ENCODE data around the gene PIP5K1A.
A peak's percentile ranks its signal among the peaks of the same experiment; 100 is the strongest.

PIP5K1A gene

DNA sequence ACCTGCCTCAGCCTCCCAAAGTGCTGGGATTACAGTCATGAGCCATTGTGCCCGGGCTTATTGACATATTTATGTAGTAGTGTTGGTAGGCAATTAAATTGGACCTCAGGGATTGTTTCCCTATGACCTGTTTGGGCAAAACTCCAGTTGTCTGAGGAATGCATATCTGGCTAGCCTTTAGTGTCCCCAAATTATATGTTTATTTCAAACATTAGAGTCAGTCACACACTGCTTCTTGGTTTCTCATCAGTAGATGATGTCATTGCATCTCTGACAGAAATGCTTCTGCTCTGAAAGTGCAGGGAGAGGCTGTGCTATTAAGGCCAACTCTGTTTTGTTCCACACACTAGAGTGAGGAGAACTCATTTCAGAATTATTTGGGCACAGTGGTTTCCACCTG lies 12.5 kb downstream of the PIP5K1A start:
- Histone ChIP-seq H3K4me3 (no peak overlapping the region), H3K36me3 (peaks cover 15 to 63% (median 32%) of the 10 kb centered on the region in 3 donors), H3K27me3 (no peaks in the 10 kb centered on the region), H3K4me1 (peaks cover 0 to 52% (median 4%) of the 10 kb centered on the region in 4 donors), H3K9me3 (no peaks in the 10 kb centered on the region), H3K27ac (peak overlapping the region in 1 of 2 donors; percentile 35)
- TF ChIP-seq, protein P1, sequence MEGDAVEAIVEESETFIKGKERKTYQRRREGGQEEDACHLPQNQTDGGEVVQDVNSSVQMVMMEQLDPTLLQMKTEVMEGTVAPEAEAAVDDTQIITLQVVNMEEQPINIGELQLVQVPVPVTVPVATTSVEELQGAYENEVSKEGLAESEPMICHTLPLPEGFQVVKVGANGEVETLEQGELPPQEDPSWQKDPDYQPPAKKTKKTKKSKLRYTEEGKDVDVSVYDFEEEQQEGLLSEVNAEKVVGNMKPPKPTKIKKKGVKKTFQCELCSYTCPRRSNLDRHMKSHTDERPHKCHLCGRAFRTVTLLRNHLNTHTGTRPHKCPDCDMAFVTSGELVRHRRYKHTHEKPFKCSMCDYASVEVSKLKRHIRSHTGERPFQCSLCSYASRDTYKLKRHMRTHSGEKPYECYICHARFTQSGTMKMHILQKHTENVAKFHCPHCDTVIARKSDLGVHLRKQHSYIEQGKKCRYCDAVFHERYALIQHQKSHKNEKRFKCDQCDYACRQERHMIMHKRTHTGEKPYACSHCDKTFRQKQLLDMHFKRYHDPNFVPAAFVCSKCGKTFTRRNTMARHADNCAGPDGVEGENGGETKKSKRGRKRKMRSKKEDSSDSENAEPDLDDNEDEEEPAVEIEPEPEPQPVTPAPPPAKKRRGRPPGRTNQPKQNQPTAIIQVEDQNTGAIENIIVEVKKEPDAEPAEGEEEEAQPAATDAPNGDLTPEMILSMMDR (IDR thresholded peaks at IDR 0.05), result no peak
- intact Hi-C loops (cut with DNase I; ENCODE audit: low total_unique reads), result no loop called here
- DNase-seq, result peak in 1 of 2 donors; percentile 1

GRCh38 chr1:151211972-151212705 lies 13.8 kb downstream of the PIP5K1A start:
- intact Hi-C loops (cut with DNase I; ENCODE audit: low total_unique reads), result no loop called here

DNA sequence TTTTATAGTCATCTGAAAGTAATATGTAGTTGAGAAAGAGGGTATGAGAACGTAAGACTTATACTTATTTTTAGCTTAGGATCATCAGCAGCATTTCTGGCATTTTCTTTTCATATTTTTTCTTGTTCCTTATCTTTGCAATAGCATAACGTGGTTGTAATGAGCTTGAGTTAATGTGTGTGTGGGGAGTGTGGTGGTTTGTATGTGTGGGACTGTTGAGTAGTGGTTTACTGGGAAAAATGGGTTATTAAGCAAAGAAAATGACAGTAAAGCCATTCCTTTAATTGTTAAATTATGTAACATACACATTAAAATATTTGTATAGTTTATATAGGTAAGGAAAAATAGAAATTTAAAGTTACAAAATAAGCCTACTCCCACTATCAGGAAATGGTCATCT lies 15.2 kb downstream of the PIP5K1A start:
- intact Hi-C loops (cut with DNase I; ENCODE audit: low total_unique reads), result no loop called here
- Histone ChIP-seq H3K27me3 (no peaks in the 10 kb centered on the region), H3K9me3 (no peaks in the 10 kb centered on the region), H3K4me3 (no peak overlapping the region), H3K4me1 (peaks cover 0 to 37% (median 6%) of the 10 kb centered on the region in 4 donors), H3K27ac (peak overlapping the region in 1 of 2 donors; percentile 7), H3K36me3 (peaks cover 0 to 46% (median 13%) of the 10 kb centered on the region in 3 donors)
- no peak for DNase-seq
- TF ChIP-seq, protein P1 (IDR thresholded peaks at IDR 0.05), result no peak

More at GRCh38 chr1:151211972-151212705, 13.8 kb downstream of the PIP5K1A start:
- Histone ChIP-seq H3K36me3 (peaks cover 8 to 55% (median 25%) of the 10 kb centered on the region in 3 donors), H3K27me3 (no peaks in the 10 kb centered on the region), H3K4me1 (peaks cover 0 to 44% (median 5%) of the 10 kb centered on the region in 4 donors), H3K9me3 (no peaks in the 10 kb centered on the region), H3K4me3 (no peak overlapping the region), H3K27ac (no peak overlapping the region)
- no peak for DNase-seq
- TF ChIP-seq, protein P1 (IDR thresholded peaks at IDR 0.05), result no peak

- peaks cover 0 to 10% (median 4%) of the 10 kb centered on the region in 4 donors for H3K4me1 ChIP-seq
- H3K27me3 ChIP-seq, result no peaks in the 10 kb centered on the region
- no peak overlapping the region for H3K4me3 ChIP-seq
- H3K27ac ChIP-seq, result no peak overlapping the region
- H3K9me3 ChIP-seq, result no peaks in the 10 kb centered on the region
- peaks cover 6 to 43% (median 13%) of the 10 kb centered on the region in 3 donors for H3K36me3 ChIP-seq
- intact Hi-C loops (cut with DNase I; ENCODE audit: low total_unique reads), result no loop called here
- DNase-seq, result peak in 1 of 2 donors; percentile 11
- TF ChIP-seq, protein P1 (IDR thresholded peaks at IDR 0.05), result no peak
Measured at GRCh38 chr1:151221616-151222015, 23.3 kb downstream of the PIP5K1A start.

- H3K4me1 ChIP-seq, result peaks cover 0 to 10% (median 2%) of the 10 kb centered on the region in 4 donors
- no peak overlapping the region for H3K27ac ChIP-seq
- peak in 1 of 2 donors; percentile 19 for DNase-seq
- H3K36me3 ChIP-seq, result peaks cover 9 to 48% (median 14%) of the 10 kb centered on the region in 3 donors
- no peaks in the 10 kb centered on the region for H3K9me3 ChIP-seq
- intact Hi-C loops (cut with DNase I; ENCODE audit: low total_unique reads), result no loop called here
- no peak overlapping the region for H3K4me3 ChIP-seq
- TF ChIP-seq, protein P1 (IDR thresholded peaks at IDR 0.05), result no peak
- H3K27me3 ChIP-seq, result no peaks in the 10 kb centered on the region
Measured at GRCh38 chr1:151222130-151222529, 23.8 kb downstream of the PIP5K1A start.
